HepG2 (cell line): ENCODE results near the gene ESPNL. TPM values are rescaled to one million over a fixed set of nuclear protein-coding genes. Genes with fewer than 3 reads are reported as not detected.
A peak's percentile ranks its signal among the peaks of the same experiment; 100 is the strongest.

Source experiments
- HDAC6 ChIP-seq: fragments of 200-600 bp; sonication (generic); IDR thresholded peaks from 2 replicates; pipeline ENCODE4 v1.7.0; 2017; ENCODE audit warnings: mild to moderate bottlenecking, antibody characterized with exemption, low read length, low read depth
- HES4 ChIP-seq: sonication (generic); formaldehyde crosslinking; IDR thresholded peaks from 2 replicates; pipeline ENCODE4 v1.9.0; 2021; ENCODE audit warnings: mild to moderate bottlenecking, missing genetic modification reagents, borderline replicate concordance
- HMG20B ChIP-seq: conservative IDR thresholded peaks from 2 replicates; pipeline ENCODE4 v1.6.1; 2016; ENCODE audit warnings: missing genetic modification reagents, missing compliant biosample characterization
- NR2F2 ChIP-seq: IDR thresholded peaks from 2 replicates; pipeline ENCODE4 v1.6.1; 2012; ENCODE audit warnings: low read depth, inconsistent platforms, borderline replicate concordance
- PTBP1 ChIP-seq: fragments of 200-400 bp; formaldehyde crosslinking; IDR thresholded peaks from 2 replicates; pipeline ENCODE4 v1.6.1; 2018; ENCODE audit warnings: low read length, low read depth; ENCODE audit not compliant: poor library complexity, severe bottlenecking
- RARG ChIP-seq: sonication (generic); formaldehyde crosslinking; IDR thresholded peaks from 2 replicates; pipeline ENCODE4 v1.4.0; 2020; ENCODE audit warnings: low read depth, mild to moderate bottlenecking, missing genetic modification reagents
- RBAK ChIP-seq: sonication (generic); formaldehyde crosslinking; IDR thresholded peaks from 2 replicates; pipeline ENCODE4 v1.5.1; 2020; ENCODE audit warnings: mild to moderate bottlenecking, missing genetic modification reagents
- REXO4 ChIP-seq: sonication (generic); formaldehyde crosslinking; IDR thresholded peaks from 2 replicates; pipeline ENCODE4 v1.8.0; 2022; ENCODE audit warnings: missing genetic modification reagents, mild to moderate bottlenecking, borderline replicate concordance
- RNF2 ChIP-seq: fragments of 450-650 bp; conservative IDR thresholded peaks from 2 replicates; pipeline ENCODE4 v1.6.1; 2016; ENCODE audit warnings: low read depth
- THYN1 ChIP-seq: sonication (generic); formaldehyde crosslinking; IDR thresholded peaks from 2 replicates; pipeline ENCODE4 v1.8.1; 2023; ENCODE audit warnings: low read depth, mild to moderate bottlenecking, moderate library complexity, missing genetic modification reagents, borderline replicate concordance
- ZBTB20 ChIP-seq: sonication (generic); formaldehyde crosslinking; IDR thresholded peaks from 2 replicates; pipeline ENCODE4 v1.8.1; 2023; ENCODE audit warnings: missing genetic modification reagents, low read depth, mild to moderate bottlenecking, borderline replicate concordance
- ZFP36L1 ChIP-seq: sonication (generic); formaldehyde crosslinking; IDR thresholded peaks from 2 replicates; pipeline ENCODE4 v1.8.0; 2022; ENCODE audit warnings: mild to moderate bottlenecking, missing genetic modification reagents, moderate library complexity
- ZNF343 ChIP-seq: sonication (generic); formaldehyde crosslinking; IDR thresholded peaks from 2 replicates; pipeline ENCODE4 v1.4.0; 2020; ENCODE audit warnings: mild to moderate bottlenecking, missing genetic modification reagents
- ZNF75D ChIP-seq: sonication (generic); formaldehyde crosslinking; IDR thresholded peaks from 2 replicates; pipeline ENCODE4 v1.8.1; 2023; ENCODE audit warnings: missing genetic modification reagents, mild to moderate bottlenecking, borderline replicate concordance
- ZNF761 ChIP-seq: sonication (generic); formaldehyde crosslinking; conservative IDR thresholded peaks from 2 replicates; pipeline ENCODE4 v1.4.0; 2020; ENCODE audit warnings: mild to moderate bottlenecking, missing genetic modification reagents
- ZSCAN12 ChIP-seq: sonication (generic); formaldehyde crosslinking; IDR thresholded peaks from 2 replicates; pipeline ENCODE4 v1.9.0; 2021; ENCODE audit warnings: mild to moderate bottlenecking, missing genetic modification reagents
- polyA plus RNA-seq, 8 experiments: library from polyadenylated mRNA; depleted of rRNA in 3 of 8; stranded (reverse) in 7 of 8; unstranded in 1 of 8; fragments of >200 nt; fragmentation: Illumina TruSeq in 4 of 8; extraction: Trizol in 4 of 8; gene quantifications; 2 replicates each; pipeline versions ENCODE4 v1.2.1 to v1.2.3, GENCODE V29; 2011 to 2016; ENCODE audit warnings: low read depth in 4 of 8, missing spikeins in 1 of 8, mixed read lengths in 1 of 8; ENCODE audit not compliant: insufficient read depth in 1 of 8
- total RNA-seq, 5 experiments: library from RNA; depleted of rRNA; stranded (reverse); fragments of >200 nt; fragmentation: Illumina TruSeq; extraction: Trizol; gene quantifications; 2 replicates each; pipeline ENCODE4 v1.2.3, GENCODE V29; 2016; ENCODE audit warnings: low read depth in 1 of 5
- TF ChIP-seq, protein P1 (sequence below): sonication (generic); formaldehyde crosslinking; IDR thresholded peaks from 2 replicates; pipeline ENCODE4 v1.4.0; 2020; ENCODE audit warnings: missing genetic modification reagents, mild to moderate bottlenecking, borderline replicate concordance
- TF ChIP-seq, protein P2 (sequence below), 2 experiments: sonication (generic) in 1 of 2; formaldehyde crosslinking in 1 of 2; IDR thresholded peaks; 2 replicates each; pipeline versions ENCODE4 v1.4.0 to v1.6.1; 2018 to 2020; ENCODE audit warnings: missing genetic modification reagents in 2 of 2, borderline replicate concordance in 1 of 2, low read depth in 1 of 2, mild to moderate bottlenecking in 1 of 2, missing biosample characterization in 1 of 2
- TF ChIP-seq, protein P3 (sequence below): IDR thresholded peaks from 2 replicates; pipeline ENCODE4 v1.6.1; 2016; ENCODE audit warnings: missing genetic modification reagents, missing compliant biosample characterization
- TF ChIP-seq, protein P4 (sequence below), 2 experiments: fragments of 450-650 bp in 1 of 2; sonication (generic) in 1 of 2; formaldehyde crosslinking; IDR thresholded peaks; 2 replicates each; pipeline versions ENCODE4 v1.5.0 to v1.8.0; 2020 to 2022; ENCODE audit warnings: mild to moderate bottlenecking in 1 of 2, missing genetic modification reagents in 1 of 2
- TF ChIP-seq, protein P5 (sequence below): sonication (generic); formaldehyde crosslinking; IDR thresholded peaks from 2 replicates; pipeline ENCODE4 v1.5.1; 2020; ENCODE audit warnings: missing genetic modification reagents, mild to moderate bottlenecking, borderline replicate concordance

The ESPNL gene
- total and polyA plus RNA-seq, 2 of the 13 experiments (the other 11 are each of a cell fraction or from before 2014, with no cell fraction given): 0.45 to 0.80 TPM

DNA sequence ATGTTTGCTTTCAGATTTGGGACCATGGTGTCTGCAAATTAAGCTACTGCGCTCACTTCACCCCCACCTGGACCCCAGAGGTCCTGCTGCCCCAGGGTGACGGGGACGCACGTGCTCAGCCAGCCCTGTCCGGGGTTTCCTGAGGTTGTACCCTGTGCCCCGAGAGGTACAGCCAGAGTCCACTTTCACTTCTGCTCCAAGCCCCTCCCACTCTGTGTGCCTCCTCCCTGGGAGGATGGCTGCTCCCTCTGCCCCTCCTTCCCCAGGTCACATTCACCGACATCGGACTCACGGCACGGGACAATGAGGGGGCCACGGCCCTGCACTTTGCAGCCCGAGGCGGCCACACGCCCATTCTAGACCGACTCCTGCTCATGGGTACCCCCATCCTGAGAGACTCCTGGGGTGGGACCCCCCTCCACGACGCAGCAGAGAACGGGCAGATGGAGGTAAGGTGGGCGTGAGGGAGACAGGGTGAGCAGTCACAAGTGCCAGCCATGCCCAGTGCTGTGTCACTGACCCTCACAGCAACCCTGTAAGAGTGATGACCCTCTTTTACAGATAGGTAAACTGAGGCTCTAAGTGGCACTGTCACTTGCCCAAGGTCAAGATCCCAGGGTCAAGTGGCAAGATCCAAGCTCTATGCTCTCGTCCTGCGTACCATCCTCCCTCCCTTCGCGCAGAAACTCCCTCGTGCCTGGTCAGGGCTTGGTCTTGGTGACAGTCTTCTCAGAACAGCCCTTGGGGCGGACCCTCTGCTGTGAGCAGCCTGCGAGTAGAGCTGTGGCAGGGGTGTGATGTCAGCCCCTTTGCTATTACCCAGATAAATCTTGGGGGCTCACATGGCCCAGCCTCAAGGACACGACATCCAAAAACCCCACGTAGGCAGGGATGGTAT, 7.6 kb downstream of the ESPNL start (continued):
- TF ChIP-seq ZFP36L1 (CRISPR knock-in tag): no peak
- no peak for TF ChIP-seq PTBP1
- TF ChIP-seq, protein P1, sequence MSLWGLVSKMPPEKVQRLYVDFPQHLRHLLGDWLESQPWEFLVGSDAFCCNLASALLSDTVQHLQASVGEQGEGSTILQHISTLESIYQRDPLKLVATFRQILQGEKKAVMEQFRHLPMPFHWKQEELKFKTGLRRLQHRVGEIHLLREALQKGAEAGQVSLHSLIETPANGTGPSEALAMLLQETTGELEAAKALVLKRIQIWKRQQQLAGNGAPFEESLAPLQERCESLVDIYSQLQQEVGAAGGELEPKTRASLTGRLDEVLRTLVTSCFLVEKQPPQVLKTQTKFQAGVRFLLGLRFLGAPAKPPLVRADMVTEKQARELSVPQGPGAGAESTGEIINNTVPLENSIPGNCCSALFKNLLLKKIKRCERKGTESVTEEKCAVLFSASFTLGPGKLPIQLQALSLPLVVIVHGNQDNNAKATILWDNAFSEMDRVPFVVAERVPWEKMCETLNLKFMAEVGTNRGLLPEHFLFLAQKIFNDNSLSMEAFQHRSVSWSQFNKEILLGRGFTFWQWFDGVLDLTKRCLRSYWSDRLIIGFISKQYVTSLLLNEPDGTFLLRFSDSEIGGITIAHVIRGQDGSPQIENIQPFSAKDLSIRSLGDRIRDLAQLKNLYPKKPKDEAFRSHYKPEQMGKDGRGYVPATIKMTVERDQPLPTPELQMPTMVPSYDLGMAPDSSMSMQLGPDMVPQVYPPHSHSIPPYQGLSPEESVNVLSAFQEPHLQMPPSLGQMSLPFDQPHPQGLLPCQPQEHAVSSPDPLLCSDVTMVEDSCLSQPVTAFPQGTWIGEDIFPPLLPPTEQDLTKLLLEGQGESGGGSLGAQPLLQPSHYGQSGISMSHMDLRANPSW (CRISPR knock-in tag): no peak
- no peak for TF ChIP-seq HMG20B (CRISPR knock-in tag)
- no peak for TF ChIP-seq ZNF761 (CRISPR knock-in tag)
- no peak for TF ChIP-seq REXO4 (CRISPR knock-in tag)
- no peak for TF ChIP-seq HDAC6
- TF ChIP-seq RBAK (CRISPR knock-in tag): no peak
- TF ChIP-seq RNF2: no peak
- no peak for TF ChIP-seq ZNF75D (CRISPR knock-in tag)
- TF ChIP-seq NR2F2: no peak
- TF ChIP-seq, protein P2, sequence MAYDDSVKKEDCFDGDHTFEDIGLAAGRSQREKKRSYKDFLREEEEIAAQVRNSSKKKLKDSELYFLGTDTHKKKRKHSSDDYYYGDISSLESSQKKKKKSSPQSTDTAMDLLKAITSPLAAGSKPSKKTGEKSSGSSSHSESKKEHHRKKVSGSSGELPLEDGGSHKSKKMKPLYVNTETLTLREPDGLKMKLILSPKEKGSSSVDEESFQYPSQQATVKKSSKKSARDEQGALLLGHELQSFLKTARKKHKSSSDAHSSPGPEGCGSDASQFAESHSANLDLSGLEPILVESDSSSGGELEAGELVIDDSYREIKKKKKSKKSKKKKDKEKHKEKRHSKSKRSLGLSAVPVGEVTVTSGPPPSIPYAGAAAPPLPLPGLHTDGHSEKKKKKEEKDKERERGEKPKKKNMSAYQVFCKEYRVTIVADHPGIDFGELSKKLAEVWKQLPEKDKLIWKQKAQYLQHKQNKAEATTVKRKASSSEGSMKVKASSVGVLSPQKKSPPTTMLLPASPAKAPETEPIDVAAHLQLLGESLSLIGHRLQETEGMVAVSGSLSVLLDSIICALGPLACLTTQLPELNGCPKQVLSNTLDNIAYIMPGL (CRISPR knock-in tag; IDR thresholded peaks at IDR 0.05; ENCODE audit: borderline replicate concordance in 1 of 2, low read depth in 1 of 2): no peak; a peak in 1 of 4 replicates
- 0 out of 2 replicates have a peak, but pooled peaks have one; percentile 44 for TF ChIP-seq HES4 (CRISPR knock-in tag)
- TF ChIP-seq THYN1 (CRISPR knock-in tag): no peak
- no peak; the same call in 1 of the 2 replicates for TF ChIP-seq ZNF343 (CRISPR knock-in tag)
- no peak for TF ChIP-seq ZSCAN12
- TF ChIP-seq, protein P3, sequence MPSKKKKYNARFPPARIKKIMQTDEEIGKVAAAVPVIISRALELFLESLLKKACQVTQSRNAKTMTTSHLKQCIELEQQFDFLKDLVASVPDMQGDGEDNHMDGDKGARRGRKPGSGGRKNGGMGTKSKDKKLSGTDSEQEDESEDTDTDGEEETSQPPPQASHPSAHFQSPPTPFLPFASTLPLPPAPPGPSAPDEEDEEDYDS (CRISPR knock-in tag): 0 out of 2 replicates have a peak, but pooled peaks have one; percentile 19
- TF ChIP-seq, protein P4, sequence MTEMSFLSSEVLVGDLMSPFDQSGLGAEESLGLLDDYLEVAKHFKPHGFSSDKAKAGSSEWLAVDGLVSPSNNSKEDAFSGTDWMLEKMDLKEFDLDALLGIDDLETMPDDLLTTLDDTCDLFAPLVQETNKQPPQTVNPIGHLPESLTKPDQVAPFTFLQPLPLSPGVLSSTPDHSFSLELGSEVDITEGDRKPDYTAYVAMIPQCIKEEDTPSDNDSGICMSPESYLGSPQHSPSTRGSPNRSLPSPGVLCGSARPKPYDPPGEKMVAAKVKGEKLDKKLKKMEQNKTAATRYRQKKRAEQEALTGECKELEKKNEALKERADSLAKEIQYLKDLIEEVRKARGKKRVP (CRISPR knock-in tag; IDR thresholded peaks at IDR 0.05): no peak
- TF ChIP-seq, protein P5, sequence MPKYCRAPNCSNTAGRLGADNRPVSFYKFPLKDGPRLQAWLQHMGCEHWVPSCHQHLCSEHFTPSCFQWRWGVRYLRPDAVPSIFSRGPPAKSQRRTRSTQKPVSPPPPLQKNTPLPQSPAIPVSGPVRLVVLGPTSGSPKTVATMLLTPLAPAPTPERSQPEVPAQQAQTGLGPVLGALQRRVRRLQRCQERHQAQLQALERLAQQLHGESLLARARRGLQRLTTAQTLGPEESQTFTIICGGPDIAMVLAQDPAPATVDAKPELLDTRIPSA (CRISPR knock-in tag): no peak
- TF ChIP-seq RARG: no peak
- TF ChIP-seq ZBTB20 (CRISPR knock-in tag): no peak
